Measurements from ENCODE around the gene FA2H.
A peak's percentile ranks its signal among the peaks of the same experiment; 100 is the strongest.

FA2H gene

GRCh38 chr16:74716355-74716754 lies 58.3 kb downstream of the FA2H start:
- ChIA-PET CTCF (interaction anchor here (1.2 kb wide), 1 partner anchor 146 kb away, joined by 6 read pairs; no protein-coding TSS in a partner anchor), POLR2A (ENCODE audit: low non-redundant PET) (no interaction called here)
- TF ChIP-seq CTCF (conservative IDR thresholded peaks at IDR 0.05; ENCODE audit: low read depth) = no peak
- no peak for DNase-seq (ENCODE audit: low spot score)
- no peak overlapping the region for H3K27ac ChIP-seq

- DNase-seq (ENCODE audit: low spot score) = no peak
- no peak for TF ChIP-seq CTCF (conservative IDR thresholded peaks at IDR 0.05; ENCODE audit: low read depth)
- CTCF ChIA-PET = interaction anchor here (0.5 to 6.0 kb wide), 3 partner anchors 41 to 148 kb away, joined by 3 to 83 read pairs (median 6); no protein-coding TSS in a partner anchor
- H3K27ac ChIP-seq = no peak overlapping the region
- POLR2A ChIA-PET (ENCODE audit: low non-redundant PET) = no interaction called here
Measured at GRCh38 chr16:74713876-74714275, 60.7 kb downstream of the FA2H start.

- POLR2A ChIA-PET (ENCODE audit: low non-redundant PET) = no interaction called here
- no peak overlapping the region for H3K27ac ChIP-seq
- no peak for DNase-seq (ENCODE audit: low spot score)
- CTCF ChIA-PET = interaction anchor here (6.0 kb wide), 1 partner anchor 149 kb away, joined by 83 read pairs; no protein-coding TSS in a partner anchor
- no peak for TF ChIP-seq CTCF (conservative IDR thresholded peaks at IDR 0.05; ENCODE audit: low read depth)
Measured at GRCh38 chr16:74713325-74713724, 61.3 kb downstream of the FA2H start.

- H3K27ac ChIP-seq = no peak overlapping the region
- no peak for TF ChIP-seq CTCF (conservative IDR thresholded peaks at IDR 0.05; ENCODE audit: low read depth)
- ChIA-PET POLR2A (ENCODE audit: low non-redundant PET) (no interaction called here), CTCF (interaction anchor here (0.6 to 6.0 kb wide), 5 partner anchors 22 to 930 kb away, joined by 3 to 83 read pairs (median 4); no protein-coding TSS in a partner anchor)
- no peak for DNase-seq (ENCODE audit: low spot score)
Measured at GRCh38 chr16:74711938-74712337, 62.7 kb downstream of the FA2H start.

- no peak overlapping the region for H3K27ac ChIP-seq
- POLR2A ChIA-PET (ENCODE audit: low non-redundant PET) = interaction anchor here (0.5 to 0.7 kb wide), 3 partner anchors 19 to 450 kb away, joined by 3 to 12 read pairs (median 11); no protein-coding TSS in a partner anchor
- CTCF ChIA-PET = interaction anchor here (0.6 to 6.0 kb wide), 6 partner anchors 15 to 152 kb away, joined by 3 to 83 read pairs (median 3); partner anchors contain the start of gene FA2H
- no peak for DNase-seq (ENCODE audit: low spot score)
- no peak for TF ChIP-seq CTCF (conservative IDR thresholded peaks at IDR 0.05; ENCODE audit: low read depth)
Measured at GRCh38 chr16:74710401-74710800, 64.2 kb downstream of the FA2H start.

- peak; percentile 78 for DNase-seq (ENCODE audit: low spot score)
- H3K27ac ChIP-seq = no peak overlapping the region
- POLR2A ChIA-PET (ENCODE audit: low non-redundant PET) = interaction anchor here (0.6 kb wide), 1 partner anchor 151 kb away, joined by 4 read pairs; no protein-coding TSS in a partner anchor
- peak; percentile 97 for TF ChIP-seq CTCF (conservative IDR thresholded peaks at IDR 0.05; ENCODE audit: low read depth)
- CTCF ChIA-PET = interaction anchor here (0.6 to 6.0 kb wide), 4 partner anchors 65 to 153 kb away, joined by 3 to 83 read pairs (median 16); partner anchors contain the start of gene FA2H
Measured at GRCh38 chr16:74709441-74709877, 65.2 kb downstream of the FA2H start.
